B cell (primary cell): ENCODE data around the gene F9. TPM values are rescaled to one million over a fixed set of nuclear protein-coding genes. Genes with fewer than 3 reads are reported as not detected.

Source experiments
- ATAC-seq: fragments of 200-7000 bp; cut with Tn5 transposase; one replicate; pipeline ENCODE4 v1.10.0; 2021; ENCODE audit warnings: low read depth, mild to moderate bottlenecking, moderate number of reproducible peaks, moderate library complexity
- CTCF ChIA-PET: fragments of 350-600 bp; sonication (Branson Sonifier 250); formaldehyde crosslinking; loops from one replicate; lab custom pipeline; 2021; ENCODE audit warnings: antibody characterized with exemption, inconsistent platforms; lab: Charles Lee
- POLR2A ChIA-PET: fragments of 350-600 bp; sonication (Branson Sonifier 250); formaldehyde crosslinking; loops from one replicate; lab custom pipeline; 2021; ENCODE audit warnings: antibody characterized with exemption; lab: Charles Lee
- DNase-seq: peaks from one replicate; pipeline ENCODE4 v3.0.0; 2013
- H2AFZ ChIP-seq: 2 replicates; pipeline ENCODE4 v1.6.1; 2012; ENCODE audit warnings: mild to moderate bottlenecking, low read depth, low read length; ENCODE audit not compliant: insufficient read depth, poor library complexity, severe bottlenecking
- H3K27ac ChIP-seq, 2 donors: 1 replicate in 1 of 2; 2 replicates in 1 of 2; pipeline ENCODE4 v1.5.1; 2012 to 2013; ENCODE audit warnings: low read length in 2 of 2, mild to moderate bottlenecking in 2 of 2, moderate library complexity in 1 of 2
- H3K27me3 ChIP-seq, 4 experiments: fragments of 200-600 bp in 1 of 4; sonication (generic) in 1 of 4; replicated peaks in 1 of 4; 1 replicate in 2 of 4; 2 replicates in 2 of 4; pipeline versions ENCODE4 v1.6.1 to v1.7.0; 2013 to 2016; ENCODE audit warnings: low read length in 3 of 4, mild to moderate bottlenecking in 2 of 4, mixed read lengths in 1 of 4, moderate library complexity in 1 of 4; ENCODE audit not compliant: insufficient read depth in 4 of 4, control insufficient read depth in 3 of 4; ENCODE audit errors: control extremely low read depth in 1 of 4
- H3K36me3 ChIP-seq, 2 experiments: replicated peaks in 1 of 2; 1 replicate in 1 of 2; 2 replicates in 1 of 2; pipeline versions ENCODE4 v1.6.1 to v1.7.1; 2013; ENCODE audit warnings: low read length in 1 of 2; ENCODE audit not compliant: insufficient read depth in 2 of 2, control insufficient read depth in 1 of 2; ENCODE audit errors: control extremely low read depth in 1 of 2, extremely low read depth in 1 of 2
- H3K4me1 ChIP-seq, 2 donors: fragments of 200-600 bp in 1 of 2; sonication (generic) in 1 of 2; 1 replicate in 1 of 2; 2 replicates in 1 of 2; pipeline versions ENCODE4 v1.5.1 to v1.6.1; 2013 to 2017; ENCODE audit warnings: low read length in 2 of 2; ENCODE audit not compliant: control insufficient read depth in 2 of 2, insufficient read depth in 2 of 2
- H3K4me2 ChIP-seq: replicated peaks from 2 replicates; pipeline ENCODE3; 2012; ENCODE audit warnings: mild to moderate bottlenecking, low read depth, low read length; ENCODE audit not compliant: poor library complexity, severe bottlenecking
- H3K4me3 ChIP-seq, 5 experiments: fragments of 200-600 bp in 1 of 5; sonication (generic) in 1 of 5; 1 replicate in 3 of 5; 2 replicates in 2 of 5; pipeline versions ENCODE4 v1.5.1 to v1.7.0; 2011 to 2016; ENCODE audit warnings: low read length in 4 of 5, mild to moderate bottlenecking in 4 of 5, low read depth in 2 of 5, control low read depth in 1 of 5, moderate library complexity in 1 of 5; ENCODE audit not compliant: insufficient read depth in 1 of 5; ENCODE audit errors: control extremely low read depth in 1 of 5, extremely low read depth in 1 of 5
- H3K79me2 ChIP-seq: fragments of 200-600 bp; sonication (generic); one replicate; pipeline ENCODE4 v1.6.0; 2016; ENCODE audit warnings: low read length; ENCODE audit not compliant: control insufficient read depth, insufficient read depth
- H3K9ac ChIP-seq: fragments of 200-600 bp; sonication (generic); 2 replicates; pipeline ENCODE4 v1.6.1; 2017; ENCODE audit warnings: mild to moderate bottlenecking, low read length, moderate library complexity
- H3K9me3 ChIP-seq, 3 donors: one replicate each; pipeline versions ENCODE4 v1.6.1 to v1.7.1; 2013; ENCODE audit warnings: low read length in 2 of 3; ENCODE audit not compliant: control insufficient read depth in 2 of 3, insufficient read depth in 1 of 3; ENCODE audit errors: control extremely low read depth in 1 of 3
- H4K20me1 ChIP-seq: 2 replicates; pipeline ENCODE4 v1.6.0; 2012; ENCODE audit warnings: mild to moderate bottlenecking, low read length; ENCODE audit not compliant: insufficient read depth, control insufficient read depth, poor library complexity, severe bottlenecking
- H3K27ac Mint-ChIP-seq: one replicate; pipeline ENCODE4 v1.8.0; 2021; ENCODE audit warnings: mixed read lengths
- H3K27me3 Mint-ChIP-seq: one replicate; pipeline ENCODE4 v1.8.0; 2021; ENCODE audit warnings: mixed read lengths
- H3K4me1 Mint-ChIP-seq: one replicate; pipeline ENCODE4 v1.8.0; 2021; ENCODE audit warnings: mixed read lengths
- H3K4me3 Mint-ChIP-seq: one replicate; pipeline ENCODE4 v1.8.0; 2021; ENCODE audit warnings: mixed read lengths
- H3K9me3 Mint-ChIP-seq: one replicate; pipeline ENCODE4 v1.8.0; 2022; ENCODE audit warnings: mixed read lengths; ENCODE audit not compliant: insufficient read depth
- CTCF ChIP-seq: fragments of 200-600 bp; IDR thresholded peaks from one replicate; pipeline ENCODE4 v1.8.0; 2022; ENCODE audit warnings: antibody characterized with exemption, mild to moderate bottlenecking
- EZH2 ChIP-seq: IDR thresholded peaks from 2 replicates; pipeline ENCODE4 v1.6.1; 2012; ENCODE audit warnings: borderline replicate concordance, low read depth, mild to moderate bottlenecking, moderate library complexity, low read length; ENCODE audit not compliant: insufficient read depth, poor library complexity, severe bottlenecking
- WGBS: methylation state at CpG from one replicate; pipeline ENCODE4 v1.1.5; 2013; ENCODE audit warnings: missing lambda C conversion rate; ENCODE audit not compliant: insufficient coverage; 5-methylcytosine and 5-hydroxymethylcytosine counted together
- intact Hi-C: fragments of 100-400 bp; cut with micrococcal nuclease; formaldehyde crosslinking; loops from one replicate; pipeline ENCODE4 v1.10.0; 2022
- polyA plus RNA-seq: library from polyadenylated mRNA; depleted of rRNA; stranded (reverse); fragments of >200 nt; gene quantifications from 2 replicates; pipeline ENCODE4 v1.2.3, GENCODE V29; 2012
- total RNA-seq, 2 donors: library from RNA; stranded (reverse); fragments of 120-200 nt in 1 of 2; gene quantifications; 1 replicate in 1 of 2; 2 replicates in 1 of 2; pipeline versions ENCODE4 v1.2.3 to v1.2.4, GENCODE V29; 2013 to 2022

F9 gene
- total and polyA plus RNA-seq, 2 donors (not counting 1 experiment from before 2014, with no cell fraction given), result not detected

GRCh38 chrX:139538907-139539790 lies 8.6 kb downstream of the F9 start:
- no peak overlapping the region for H3K4me2 ChIP-seq
- no peak overlapping the region for H3K4me3 Mint-ChIP-seq
- no peak overlapping the region for H3K27ac Mint-ChIP-seq
- POLR2A ChIA-PET, result no interaction called here
- no peak for ATAC-seq
- no peaks in the 10 kb centered on the region for H3K27me3 Mint-ChIP-seq
- intact Hi-C loops, result no loop called here
- TF ChIP-seq CTCF, result no peak
- no peak for TF ChIP-seq EZH2
- no peak overlapping the region for H2AFZ ChIP-seq
- H3K36me3 ChIP-seq, result no peaks in the 10 kb centered on the region
- no peak overlapping the region for H3K9ac ChIP-seq
- no peaks in the 10 kb centered on the region for H3K4me1 Mint-ChIP-seq
- DNase-seq, result no peak
- no peaks in the 10 kb centered on the region for H3K9me3 ChIP-seq
- H3K4me1 ChIP-seq, result no peaks in the 10 kb centered on the region
- no peak overlapping the region for H3K4me3 ChIP-seq
- H3K9me3 Mint-ChIP-seq, result no peaks in the 10 kb centered on the region
- H3K27ac ChIP-seq, result no peak overlapping the region
- CTCF ChIA-PET, result no interaction called here
- no peaks in the 10 kb centered on the region for H3K27me3 ChIP-seq
- H4K20me1 ChIP-seq, result no peaks in the 10 kb centered on the region
- H3K79me2 ChIP-seq, result no peaks in the 10 kb centered on the region
- no CpG with 5 or more reads among the region's 3 CpGs for WGBS

GRCh38 chrX:139542652-139543051 lies 12.1 kb downstream of the F9 start:
- Mint-ChIP-seq H3K4me1 (no peaks in the 10 kb centered on the region), H3K4me3 (no peak overlapping the region), H3K27me3 (no peaks in the 10 kb centered on the region), H3K9me3 (no peaks in the 10 kb centered on the region), H3K27ac (no peak overlapping the region)
- Histone ChIP-seq H4K20me1 (no peaks in the 10 kb centered on the region), H3K27ac (no peak overlapping the region), H3K4me3 (no peak overlapping the region), H3K79me2 (no peaks in the 10 kb centered on the region), H3K9me3 (no peaks in the 10 kb centered on the region), H3K4me2 (no peak overlapping the region), H3K4me1 (no peaks in the 10 kb centered on the region), H3K36me3 (no peaks in the 10 kb centered on the region), H3K27me3 (no peaks in the 10 kb centered on the region), H2AFZ (no peak overlapping the region), H3K9ac (no peak overlapping the region)
- intact Hi-C loops, result no loop called here
- no CpG with 5 or more reads among the region's 1 CpG for WGBS
- DNase-seq (no peak), ATAC-seq (no peak)
- POLR2A ChIA-PET, result no interaction called here
- no peak for TF ChIP-seq EZH2
- no peak for TF ChIP-seq CTCF
- CTCF ChIA-PET, result no interaction called here
